Ishikawa (cell line): ENCODE measurements around the gene LHFPL2.

Experiments used
- CEBPB ChIP-seq: IDR thresholded peaks from 2 replicates; pipeline ENCODE4 v1.6.1; 2012
- CREB1 ChIP-seq: IDR thresholded peaks from 2 replicates; pipeline ENCODE4 v1.6.1; 2012; ENCODE audit warnings: low read depth
- EGR1 ChIP-seq: IDR thresholded peaks from 2 replicates; pipeline ENCODE4 v1.6.1; 2012
- EP300 ChIP-seq: IDR thresholded peaks from 2 replicates; pipeline ENCODE4 v1.6.1; 2012; ENCODE audit warnings: borderline replicate concordance
- FOXM1 ChIP-seq: IDR thresholded peaks from 2 replicates; pipeline ENCODE4 v1.6.1; 2012; ENCODE audit warnings: low read depth, borderline replicate concordance
- MAX ChIP-seq: IDR thresholded peaks from 2 replicates; pipeline ENCODE4 v1.6.1; 2012
- NFIC ChIP-seq: IDR thresholded peaks from 2 replicates; pipeline ENCODE4 v1.6.1; 2012
- RAD21 ChIP-seq: IDR thresholded peaks from 2 replicates; pipeline ENCODE4 v1.6.1; 2012; ENCODE audit warnings: low read depth
- REST ChIP-seq: IDR thresholded peaks from 2 replicates; pipeline ENCODE4 v1.6.1; 2012; ENCODE audit warnings: low read depth, mild to moderate bottlenecking
- TAF1 ChIP-seq: IDR thresholded peaks from 2 replicates; pipeline ENCODE4 v1.6.1; 2012; ENCODE audit warnings: low read depth, mild to moderate bottlenecking
- TCF12 ChIP-seq: IDR thresholded peaks from 2 replicates; pipeline ENCODE4 v1.6.1; 2012; ENCODE audit warnings: low read depth
- TEAD4 ChIP-seq: IDR thresholded peaks from 2 replicates; pipeline ENCODE4 v1.6.1; 2012
- USF1 ChIP-seq: IDR thresholded peaks from 2 replicates; pipeline ENCODE4 v1.6.1; 2012
- YY1 ChIP-seq: IDR thresholded peaks from 2 replicates; pipeline ENCODE4 v1.6.1; 2012; ENCODE audit warnings: low read depth
- ZBTB7A ChIP-seq: IDR thresholded peaks from 2 replicates; pipeline ENCODE4 v1.6.1; 2012; ENCODE audit warnings: low read depth

The LHFPL2 gene

GRCh38 chr5:78586251-78586650, 62.3 kb downstream of the LHFPL2 start:
- TF ChIP-seq ZBTB7A (no peak), MAX (no peak), YY1 (no peak), RAD21 (no peak), FOXM1 (no peak), REST (no peak), TAF1 (no peak), CREB1 (no peak), NFIC (no peak), CEBPB (no peak), EGR1 (no peak), EP300 (no peak), TEAD4 (no peak), TCF12 (no peak), USF1 (no peak)

GRCh38 chr5:78578015-78578414, 70.6 kb downstream of the LHFPL2 start:
- TF ChIP-seq NFIC, result no peak
- TF ChIP-seq EGR1, result no peak
- no peak for TF ChIP-seq RAD21
- TF ChIP-seq TEAD4, result no peak
- TF ChIP-seq CREB1, result no peak
- TF ChIP-seq USF1, result no peak
- no peak for TF ChIP-seq REST
- no peak for TF ChIP-seq MAX
- no peak for TF ChIP-seq EP300
- TF ChIP-seq YY1, result no peak
- no peak for TF ChIP-seq CEBPB
- TF ChIP-seq TAF1, result no peak
- no peak for TF ChIP-seq ZBTB7A
- TF ChIP-seq TCF12, result no peak
- no peak for TF ChIP-seq FOXM1

GRCh38 chr5:78577071-78577807, 71.3 kb downstream of the LHFPL2 start:
- no peak for TF ChIP-seq YY1
- no peak for TF ChIP-seq TAF1
- TF ChIP-seq FOXM1, result no peak
- TF ChIP-seq CEBPB, result no peak
- TF ChIP-seq RAD21, result no peak
- TF ChIP-seq EP300, result no peak
- no peak for TF ChIP-seq EGR1
- no peak for TF ChIP-seq TCF12
- TF ChIP-seq USF1, result no peak
- TF ChIP-seq REST, result no peak

- TF ChIP-seq TEAD4 (no peak), MAX (no peak), EP300 (no peak), CREB1 (no peak)
Observed at GRCh38 chr5:78576376-78576775, 72.2 kb downstream of the LHFPL2 start.
